HUES48 (cell line): ENCODE measurements around the gene KIAA1217.
"Not testable (repeated sequence)": the region's sequence is repeated elsewhere in the genome, so short reads cannot be mapped to it uniquely, and the experiment has no call there.

Experiments
- H3K27ac ChIP-seq: one replicate; pipeline ENCODE4 v1.7.0; 2013; ENCODE audit warnings: low read depth, low read length, inconsistent platforms
- H3K27me3 ChIP-seq: 2 replicates; pipeline ENCODE4 v1.6.1; 2013; ENCODE audit warnings: mild to moderate bottlenecking, low read length; ENCODE audit not compliant: control insufficient read depth, insufficient read depth
- H3K36me3 ChIP-seq: 2 replicates; pipeline ENCODE4 v1.6.1; 2013; ENCODE audit warnings: low read length; ENCODE audit not compliant: control insufficient read depth, insufficient read depth
- H3K4me1 ChIP-seq: 2 replicates; pipeline ENCODE4 v1.6.1; 2013; ENCODE audit warnings: mild to moderate bottlenecking, low read length; ENCODE audit not compliant: control insufficient read depth, insufficient read depth
- H3K4me3 ChIP-seq: 2 replicates; pipeline ENCODE4 v1.5.1; 2013; ENCODE audit warnings: mild to moderate bottlenecking, low read depth, low read length
- H3K9ac ChIP-seq: 2 replicates; pipeline ENCODE4 v1.6.1; 2013; ENCODE audit warnings: mild to moderate bottlenecking, low read depth, low read length, moderate library complexity
- H3K9me3 ChIP-seq: 2 replicates; pipeline ENCODE4 v1.6.1; 2013; ENCODE audit warnings: low read length; ENCODE audit not compliant: control insufficient read depth, insufficient read depth

Gene KIAA1217

DNA sequence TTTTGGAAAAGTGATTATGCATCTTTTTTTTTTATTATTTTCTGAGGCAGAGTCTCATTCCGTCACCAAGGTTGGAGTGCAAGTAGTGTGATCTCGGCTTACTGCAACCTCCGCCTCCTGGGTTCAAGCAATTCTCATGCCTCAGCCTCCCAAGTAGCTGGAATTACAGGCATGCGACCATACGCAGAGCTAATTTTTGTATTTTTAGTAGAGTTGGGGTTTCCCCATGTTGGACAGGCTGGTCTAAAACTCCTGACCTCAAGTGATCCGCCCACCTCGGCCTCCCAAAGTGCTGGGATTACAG, 141.9 kb downstream of the KIAA1217 start:
- H3K9me3 ChIP-seq, H3K27ac ChIP-seq, H3K36me3 ChIP-seq, H3K27me3 ChIP-seq, H3K4me3 ChIP-seq, H3K9ac ChIP-seq: not testable (repeated sequence)
- H3K4me1 ChIP-seq: peaks cover 23% of the 10 kb centered on the region

DNA sequence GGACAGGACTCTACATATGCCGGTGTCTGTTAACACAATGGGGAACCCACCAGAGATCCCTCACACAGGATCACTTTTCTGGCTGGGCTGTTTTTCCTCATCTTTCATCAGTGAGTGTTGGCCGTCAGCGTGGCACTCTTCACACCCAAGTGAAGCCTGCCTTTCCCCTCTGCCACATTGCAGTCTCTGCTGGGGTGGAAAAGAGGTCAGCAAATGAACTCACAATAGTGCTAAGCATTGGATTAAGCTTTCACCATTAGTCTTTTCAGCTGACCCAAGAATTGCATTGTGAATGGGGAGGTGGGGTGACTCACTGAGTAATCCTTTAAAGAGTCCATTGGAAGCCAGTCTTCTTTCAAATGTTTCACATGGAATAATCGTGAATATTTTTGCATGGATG, 143.0 kb downstream of the KIAA1217 start:
- H3K27me3 ChIP-seq: no peaks in the 10 kb centered on the region
- H3K4me3 ChIP-seq: no peak overlapping the region
- H3K27ac ChIP-seq: peak overlapping the region; percentile 58
- no peaks in the 10 kb centered on the region for H3K36me3 ChIP-seq
- no peaks in the 10 kb centered on the region for H3K9me3 ChIP-seq
- H3K9ac ChIP-seq: no peak overlapping the region
- peaks cover 26% of the 10 kb centered on the region for H3K4me1 ChIP-seq

- Histone ChIP-seq H3K4me3 (no peak overlapping the region), H3K4me1 (peaks cover 30% of the 10 kb centered on the region), H3K9ac (no peak overlapping the region), H3K36me3 (no peaks in the 10 kb centered on the region), H3K9me3 (no peaks in the 10 kb centered on the region), H3K27ac (no peak overlapping the region), H3K27me3 (no peaks in the 10 kb centered on the region)
Observed at GRCh38 chr10:24352399-24352798, 143.5 kb downstream of the KIAA1217 start.

GRCh38 chr10:24353319-24353718, 144.4 kb downstream of the KIAA1217 start:
- Histone ChIP-seq H3K9ac (no peak overlapping the region), H3K27ac (no peak overlapping the region), H3K4me3 (no peak overlapping the region), H3K4me1 (peaks cover 40% of the 10 kb centered on the region), H3K27me3 (no peaks in the 10 kb centered on the region), H3K36me3 (no peaks in the 10 kb centered on the region), H3K9me3 (no peaks in the 10 kb centered on the region)

GRCh38 chr10:24355056-24355688, 146.2 kb downstream of the KIAA1217 start:
- Histone ChIP-seq H3K27me3 (no peaks in the 10 kb centered on the region), H3K4me1 (peaks cover 29% of the 10 kb centered on the region), H3K36me3 (no peaks in the 10 kb centered on the region), H3K27ac (no peak overlapping the region), H3K9me3 (no peaks in the 10 kb centered on the region), H3K9ac (no peak overlapping the region), H3K4me3 (no peak overlapping the region)

DNA sequence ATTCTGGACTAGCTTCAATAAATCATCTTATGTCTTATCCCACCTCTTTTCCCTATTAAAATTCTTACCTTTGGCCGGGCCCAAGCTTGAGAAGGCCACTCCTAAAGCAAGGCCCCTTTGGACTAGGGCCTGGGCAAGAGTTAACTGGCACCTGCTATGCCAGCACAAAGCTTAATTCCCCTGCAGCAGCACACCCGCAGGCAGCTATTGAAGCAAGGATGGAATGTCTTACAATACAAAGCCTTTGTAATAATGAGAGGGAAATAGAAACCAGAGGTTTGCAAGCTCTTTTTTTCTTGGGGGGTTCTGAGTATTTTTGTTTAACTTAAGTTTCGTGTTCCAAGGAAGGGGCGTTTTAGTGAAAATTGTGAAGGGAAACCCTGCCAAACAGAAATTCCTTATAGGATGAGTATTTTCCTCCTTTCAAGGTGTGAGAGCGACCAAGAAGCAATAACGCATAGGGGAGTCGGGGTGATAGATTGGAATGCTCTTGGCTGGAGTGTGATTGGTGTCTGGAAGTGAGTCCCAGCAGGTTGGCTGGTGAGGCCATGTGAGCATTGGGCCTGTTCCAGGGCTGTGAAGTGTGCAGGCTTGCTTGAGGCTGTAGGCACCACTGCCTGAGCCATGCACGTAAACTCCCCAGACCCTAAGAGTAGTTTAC, 148.5 kb downstream of the KIAA1217 start:
- no peak overlapping the region for H3K4me3 ChIP-seq
- H3K27ac ChIP-seq: peak overlapping the region; percentile 75
- no peaks in the 10 kb centered on the region for H3K36me3 ChIP-seq
- H3K9ac ChIP-seq: no peak overlapping the region
- no peaks in the 10 kb centered on the region for H3K27me3 ChIP-seq
- peaks cover 24% of the 10 kb centered on the region for H3K4me1 ChIP-seq
- no peaks in the 10 kb centered on the region for H3K9me3 ChIP-seq

- H3K9me3 ChIP-seq: no peaks in the 10 kb centered on the region
- peak overlapping the region; percentile 75 for H3K27ac ChIP-seq
- H3K4me1 ChIP-seq: peaks cover 20% of the 10 kb centered on the region
- no peaks in the 10 kb centered on the region for H3K36me3 ChIP-seq
- no peak overlapping the region for H3K4me3 ChIP-seq
- H3K27me3 ChIP-seq: no peaks in the 10 kb centered on the region
- H3K9ac ChIP-seq: no peak overlapping the region
Observed at GRCh38 chr10:24358022-24358421, 149.1 kb downstream of the KIAA1217 start.

- Histone ChIP-seq H3K4me3 (no peak overlapping the region), H3K27ac (no peak overlapping the region), H3K36me3 (no peaks in the 10 kb centered on the region), H3K4me1 (peaks cover 20% of the 10 kb centered on the region), H3K27me3 (no peaks in the 10 kb centered on the region), H3K9ac (no peak overlapping the region), H3K9me3 (no peaks in the 10 kb centered on the region)
Observed at GRCh38 chr10:24360282-24361127, 151.6 kb downstream of the KIAA1217 start.

DNA sequence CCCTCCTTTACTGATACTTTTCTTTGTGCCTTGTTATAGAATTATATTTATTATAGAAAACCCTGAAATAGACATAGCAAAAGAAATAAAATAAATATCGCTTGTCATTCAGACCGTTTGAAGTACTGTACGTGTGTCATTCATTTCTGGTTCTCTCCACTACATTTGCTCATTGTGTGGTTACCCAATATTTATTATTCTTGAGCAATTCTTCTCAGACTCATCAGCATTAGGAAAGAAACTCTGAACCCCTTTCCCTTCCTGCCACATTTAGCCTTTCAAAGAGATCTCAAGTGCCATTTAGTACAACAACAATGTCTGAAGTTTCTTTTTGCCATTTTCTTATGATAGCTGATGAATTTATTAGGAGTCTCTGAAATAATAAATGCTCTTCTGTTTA, 154.1 kb downstream of the KIAA1217 start:
- Histone ChIP-seq H3K4me3 (no peak overlapping the region), H3K27me3 (no peaks in the 10 kb centered on the region), H3K9me3 (no peaks in the 10 kb centered on the region), H3K27ac (no peak overlapping the region), H3K9ac (no peak overlapping the region), H3K4me1 (peaks cover 8% of the 10 kb centered on the region; the same call in 1 of the 2 replicates), H3K36me3 (no peaks in the 10 kb centered on the region)

DNA sequence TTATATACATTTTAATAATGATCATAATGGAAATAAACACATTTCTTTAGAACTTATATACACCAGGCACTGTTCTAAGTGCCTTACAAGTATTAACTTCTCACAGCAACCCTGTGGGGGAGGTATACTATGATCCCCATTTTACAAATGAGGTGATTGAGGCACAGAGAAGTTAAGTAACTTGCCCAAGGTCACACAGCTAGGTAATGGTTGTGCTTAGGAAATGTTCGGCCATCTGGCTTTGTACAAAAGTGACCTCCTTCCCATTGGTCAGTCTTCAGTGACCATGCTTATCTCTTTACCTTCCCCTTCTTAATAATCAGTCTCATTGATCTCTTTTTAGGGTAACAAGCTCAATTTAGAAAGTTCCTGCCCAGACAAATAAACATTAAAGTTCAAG, 158.8 kb downstream of the KIAA1217 start:
- Histone ChIP-seq H3K4me3 (no peak overlapping the region), H3K9ac (no peak overlapping the region), H3K9me3 (no peaks in the 10 kb centered on the region), H3K27ac (no peak overlapping the region), H3K4me1 (peaks cover 24% of the 10 kb centered on the region), H3K36me3 (no peaks in the 10 kb centered on the region), H3K27me3 (no peaks in the 10 kb centered on the region)

GRCh38 chr10:24370877-24371276, 161.9 kb downstream of the KIAA1217 start:
- no peaks in the 10 kb centered on the region for H3K36me3 ChIP-seq
- H3K4me1 ChIP-seq: peaks cover 36% of the 10 kb centered on the region
- H3K27ac ChIP-seq: no peak overlapping the region
- no peak overlapping the region for H3K9ac ChIP-seq
- no peak overlapping the region for H3K4me3 ChIP-seq
- H3K9me3 ChIP-seq: no peaks in the 10 kb centered on the region
- H3K27me3 ChIP-seq: no peaks in the 10 kb centered on the region
